SH-SY5Y (cell line): ENCODE results near the gene PLXDC1.

ENCODE experiments used
- GATA2 ChIP-seq: IDR thresholded peaks from 2 replicates; pipeline ENCODE4 v1.6.1; 2011; ENCODE audit warnings: mild to moderate bottlenecking, low read depth, low read length
- GATA3 ChIP-seq: IDR thresholded peaks from 2 replicates; pipeline ENCODE4 v1.6.1; 2011; ENCODE audit warnings: low read depth, mild to moderate bottlenecking, low read length, moderate library complexity

Gene PLXDC1

DNA sequence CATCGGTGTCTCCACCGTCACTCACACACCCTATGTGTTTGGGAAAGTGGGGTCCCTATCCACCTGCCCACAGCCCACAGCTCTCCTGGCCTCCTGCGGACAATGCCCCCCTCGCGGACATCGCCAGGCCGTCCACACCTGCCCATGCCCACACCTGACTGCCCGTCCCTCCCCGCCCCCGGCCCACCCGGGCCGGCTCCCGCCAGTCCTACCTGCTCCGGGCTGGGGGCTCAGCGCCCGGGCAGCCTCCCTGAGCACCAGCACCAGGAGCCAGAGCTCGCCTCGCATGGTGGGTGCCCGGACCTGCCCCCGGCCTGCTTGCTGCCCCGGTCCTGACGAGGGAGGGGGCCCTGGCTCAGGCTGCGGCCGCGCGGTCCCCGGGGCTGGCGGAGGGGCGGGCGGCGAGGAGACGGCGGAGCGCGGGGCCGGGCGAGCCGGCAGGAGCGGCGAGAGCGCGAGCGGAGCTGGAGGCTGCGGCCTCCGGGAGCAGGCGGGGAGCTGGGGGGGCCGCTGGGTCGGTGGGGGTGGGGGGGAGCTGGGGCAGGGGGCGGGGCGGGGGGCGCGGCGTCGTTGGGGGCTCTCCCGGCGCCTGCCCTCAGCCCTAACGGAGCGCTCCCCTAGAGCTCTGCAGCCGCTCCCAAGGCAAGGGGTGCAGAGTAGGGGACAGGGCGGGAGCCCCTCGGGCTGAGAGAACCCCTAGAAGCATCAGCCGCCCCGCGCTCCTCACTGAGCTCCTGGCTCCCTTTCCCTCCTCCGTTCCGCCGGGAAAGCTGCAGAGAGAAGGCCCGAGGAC is at the start of gene PLXDC1:
Gene PLXDC1, minus strand, starts transcription at position 488 of the 793 bp plus-strand sequence. Its CDS starts 200 bp downstream, at position 288.
- TF ChIP-seq GATA2 (no peak), GATA3 (no peak)

DNA sequence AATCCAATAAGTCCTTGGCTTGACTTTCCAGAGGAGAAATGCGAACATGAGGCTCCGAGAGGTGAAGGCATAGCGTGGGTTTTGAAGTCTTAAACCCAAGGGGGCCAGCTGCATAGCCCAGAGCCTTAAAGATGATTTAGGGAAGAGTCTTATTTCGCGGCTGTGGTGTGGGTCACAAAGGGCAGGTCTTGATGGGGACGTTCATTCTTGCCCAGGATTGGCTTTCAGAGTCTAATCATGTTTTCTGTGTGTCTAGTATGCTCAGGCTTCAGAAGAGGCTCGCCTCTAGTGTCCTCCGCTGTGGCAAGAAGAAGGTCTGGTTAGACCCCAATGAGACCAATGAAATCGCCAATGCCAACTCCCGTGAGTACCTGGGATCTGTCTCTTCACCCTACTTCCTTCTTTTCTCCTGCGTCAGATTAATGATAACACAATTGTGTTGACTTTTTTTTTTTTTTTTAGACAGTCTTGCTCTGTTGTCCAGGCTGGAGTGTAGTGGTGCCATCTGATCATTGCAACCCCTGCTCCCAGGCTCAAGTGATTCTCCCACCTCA is 49.6 kb upstream of the PLXDC1 start:
- TF ChIP-seq GATA2: no peak
- no peak for TF ChIP-seq GATA3

DNA sequence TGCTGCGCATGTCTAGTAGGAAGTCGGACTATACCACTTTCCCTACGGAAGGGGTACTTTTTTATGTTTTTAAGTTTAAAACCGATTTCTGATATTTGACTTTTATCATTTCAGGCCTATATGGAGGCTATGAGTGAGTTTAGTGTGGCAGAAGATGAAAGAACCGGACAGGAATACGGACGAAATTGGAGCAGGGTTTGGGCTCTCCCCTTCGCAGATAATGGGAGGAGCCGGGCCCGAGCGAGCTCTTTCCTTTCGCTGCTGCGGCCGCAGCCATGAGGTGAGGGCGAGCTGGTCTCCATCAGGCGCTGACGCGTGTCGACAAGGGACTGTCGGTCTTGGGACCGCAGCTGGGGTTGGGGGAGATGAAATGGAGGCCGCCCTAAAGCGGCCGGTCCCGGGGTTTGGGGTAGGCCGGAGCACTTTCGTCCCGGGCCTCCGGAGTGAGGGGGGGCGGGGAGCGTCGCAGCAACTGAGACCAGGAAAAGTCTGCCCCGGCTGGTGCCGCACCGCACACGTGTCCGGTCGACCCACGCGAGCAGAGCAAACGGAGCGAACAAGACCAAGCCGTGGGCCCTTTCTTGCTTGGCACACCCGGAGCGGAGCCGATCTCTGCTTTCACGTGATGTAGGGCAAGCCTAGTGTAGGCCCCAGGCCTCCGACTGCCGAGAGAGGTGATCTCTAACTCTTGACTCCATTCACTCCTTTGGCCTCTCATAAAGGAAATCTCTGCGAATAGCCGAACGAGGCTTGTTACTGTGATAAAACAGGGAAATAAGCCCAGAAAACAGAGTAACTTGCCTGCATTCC is 48.8 kb upstream of the PLXDC1 start, which contains the start of gene RPL19:
Gene RPL19, plus strand, starts transcription at position 214 of the 810 bp plus-strand sequence. Its CDS starts 62 bp downstream, at position 276.
- no peak for TF ChIP-seq GATA2
- no peak for TF ChIP-seq GATA3

DNA sequence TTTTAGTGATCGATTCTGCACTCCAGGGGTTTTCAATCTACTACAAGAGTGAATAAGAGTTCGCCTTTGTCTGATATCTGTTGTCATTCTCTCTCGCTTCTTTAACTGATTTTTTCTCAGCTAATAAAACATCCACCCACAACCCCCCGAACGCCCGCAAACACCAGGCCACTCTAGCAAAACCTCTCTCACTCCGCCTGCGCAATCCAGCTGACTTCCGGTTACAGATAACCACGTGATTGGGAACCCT is 48.3 kb upstream of the PLXDC1 start:
- no peak for TF ChIP-seq GATA2
- no peak for TF ChIP-seq GATA3

DNA sequence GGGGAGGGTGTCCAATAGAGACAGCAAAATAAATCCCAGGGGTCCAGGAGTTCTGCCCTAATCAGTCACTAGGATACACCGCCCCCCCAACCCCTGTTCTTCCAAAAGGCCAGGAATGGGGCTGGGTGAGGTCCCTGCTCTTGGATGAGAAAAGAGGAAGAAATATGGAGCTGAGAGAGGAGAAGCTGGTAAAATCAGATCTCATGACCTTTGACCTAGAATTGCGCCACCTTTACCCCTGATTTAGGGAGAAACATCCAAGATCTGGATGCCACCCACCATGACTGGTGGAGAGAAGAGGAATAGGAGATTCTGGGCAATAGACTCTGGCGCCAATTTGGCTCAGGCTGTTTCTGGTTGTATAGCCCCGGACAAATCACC is 46.7 kb upstream of the PLXDC1 start:
- TF ChIP-seq GATA2 (no peak), GATA3 (no peak)

DNA sequence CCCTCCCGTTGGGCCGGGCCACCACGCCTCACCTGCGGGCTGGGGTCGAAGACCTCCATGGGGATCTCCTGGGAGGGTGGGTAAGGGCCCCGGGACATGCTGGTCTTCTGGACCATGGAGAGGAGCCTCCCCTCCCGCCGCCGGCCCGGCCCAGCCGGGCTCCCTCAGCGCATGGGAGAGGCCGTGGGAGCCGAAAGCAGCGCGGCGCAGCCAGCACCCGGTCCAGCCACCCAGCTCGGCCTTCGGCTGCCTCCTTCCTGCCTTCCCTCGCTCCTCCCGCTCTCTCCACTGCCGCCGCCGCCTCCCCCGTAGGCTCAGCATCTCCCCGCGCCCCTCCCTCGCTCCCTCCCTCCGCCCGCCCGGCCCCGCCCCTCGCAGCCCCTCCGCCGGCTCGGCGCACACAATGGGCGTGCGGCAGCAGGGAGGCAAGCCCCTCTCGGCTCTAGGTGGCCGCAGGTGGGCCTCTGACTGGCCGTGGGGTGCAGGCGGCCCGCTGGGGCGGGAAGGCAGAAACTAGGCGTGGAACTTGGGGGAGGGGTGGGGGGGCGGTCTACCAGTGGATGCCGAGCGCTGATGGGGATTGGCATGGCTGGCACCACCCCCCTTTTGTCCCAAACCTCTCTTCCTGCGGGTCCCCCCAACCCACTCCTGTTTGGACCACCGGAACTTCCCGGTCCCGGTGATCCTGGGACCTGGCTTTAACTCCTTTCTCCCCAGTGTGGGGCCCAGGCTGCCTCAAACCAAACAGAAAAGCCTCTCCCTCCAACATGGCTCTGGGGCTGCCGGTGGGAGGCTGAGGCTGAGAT is 46.1 kb upstream of the PLXDC1 start, which contains the start of gene CACNB1:
Gene CACNB1, minus strand, starts transcription at position 290 of the 806 bp plus-strand sequence. Its CDS starts 174 bp downstream, at position 116.
- TF ChIP-seq GATA2 (no peak), GATA3 (no peak)

DNA sequence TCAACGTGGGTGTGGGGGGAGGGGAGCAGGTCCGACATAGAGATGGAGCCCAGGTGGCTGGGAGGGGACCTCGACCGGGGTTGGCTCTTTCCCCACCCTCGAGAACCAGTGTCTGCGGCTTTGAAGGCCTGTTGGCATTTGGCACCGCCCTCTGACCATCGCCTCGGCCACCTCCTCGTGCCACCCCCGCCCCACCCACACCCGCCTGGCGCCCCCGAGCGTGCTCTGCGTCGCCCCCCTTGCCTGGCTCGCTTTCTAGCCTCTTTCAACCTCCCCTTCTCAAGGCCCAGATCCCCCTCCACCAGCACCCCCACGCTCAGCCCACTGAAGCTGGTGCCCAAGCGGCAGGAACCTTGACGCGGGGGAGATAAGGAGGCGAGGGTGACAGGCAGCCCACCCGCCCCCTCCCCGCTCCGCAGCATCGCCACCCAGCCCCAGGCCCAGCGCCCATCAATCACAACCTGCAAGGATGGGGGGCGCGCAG is 45.4 kb upstream of the PLXDC1 start:
- TF ChIP-seq GATA3 (no peak), GATA2 (no peak)

DNA sequence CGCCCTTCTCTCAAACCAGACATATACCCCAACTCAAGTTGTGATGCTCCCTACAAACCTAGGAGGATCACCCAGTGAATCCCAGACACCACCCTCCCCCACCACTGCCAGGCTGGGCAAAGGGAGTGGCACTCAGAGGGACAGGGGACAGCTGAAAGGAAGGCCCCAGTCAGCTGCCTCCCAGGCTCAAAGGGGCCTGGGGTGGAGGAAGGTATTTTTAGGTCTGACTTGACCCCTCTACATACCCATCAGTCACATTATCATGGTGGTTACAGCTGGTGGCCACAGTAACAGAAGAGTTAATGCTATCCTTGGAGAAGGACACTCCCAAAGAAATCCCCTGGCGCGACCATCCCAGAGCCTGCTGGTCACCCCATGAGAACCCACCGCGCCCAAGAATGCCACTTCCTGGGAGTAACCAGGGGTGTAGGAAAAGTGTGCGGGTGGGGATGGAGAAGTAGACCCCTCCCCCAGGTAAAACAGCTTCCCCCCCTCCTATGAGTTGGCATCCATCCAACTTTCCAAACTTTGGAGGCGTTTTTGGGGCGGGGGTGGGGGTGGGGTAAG is 44.9 kb upstream of the PLXDC1 start:
- TF ChIP-seq GATA3 (no peak), GATA2 (no peak)

DNA sequence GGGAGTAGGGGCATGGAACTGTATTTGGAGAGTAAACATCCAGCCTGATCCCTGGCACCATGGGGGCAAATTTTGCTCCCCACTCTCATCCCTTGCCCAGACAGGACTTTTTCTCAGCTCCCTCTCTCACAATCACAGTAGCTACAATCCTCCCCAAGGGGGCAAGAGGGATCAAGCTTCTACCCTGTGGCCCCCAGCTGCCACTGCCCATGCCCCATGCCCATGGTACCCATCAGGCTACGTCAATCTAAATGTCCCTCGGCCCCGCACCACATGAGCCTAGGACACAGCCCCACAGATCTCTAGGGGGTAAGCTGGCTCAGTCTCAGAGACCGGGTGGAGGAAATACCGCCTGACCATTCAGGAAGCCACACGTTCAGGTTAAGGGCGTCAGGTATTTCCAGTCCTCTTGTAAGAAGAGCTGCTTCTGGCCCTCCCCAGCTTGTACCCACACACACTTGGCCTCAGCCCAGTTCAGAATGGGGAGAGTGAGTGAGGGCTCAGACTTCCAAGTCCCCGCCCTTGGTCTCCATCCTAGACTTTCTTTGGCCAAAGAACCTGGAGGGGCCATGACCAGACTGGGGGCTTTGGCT is 44.2 kb upstream of the PLXDC1 start:
- no peak for TF ChIP-seq GATA2
- no peak for TF ChIP-seq GATA3

DNA sequence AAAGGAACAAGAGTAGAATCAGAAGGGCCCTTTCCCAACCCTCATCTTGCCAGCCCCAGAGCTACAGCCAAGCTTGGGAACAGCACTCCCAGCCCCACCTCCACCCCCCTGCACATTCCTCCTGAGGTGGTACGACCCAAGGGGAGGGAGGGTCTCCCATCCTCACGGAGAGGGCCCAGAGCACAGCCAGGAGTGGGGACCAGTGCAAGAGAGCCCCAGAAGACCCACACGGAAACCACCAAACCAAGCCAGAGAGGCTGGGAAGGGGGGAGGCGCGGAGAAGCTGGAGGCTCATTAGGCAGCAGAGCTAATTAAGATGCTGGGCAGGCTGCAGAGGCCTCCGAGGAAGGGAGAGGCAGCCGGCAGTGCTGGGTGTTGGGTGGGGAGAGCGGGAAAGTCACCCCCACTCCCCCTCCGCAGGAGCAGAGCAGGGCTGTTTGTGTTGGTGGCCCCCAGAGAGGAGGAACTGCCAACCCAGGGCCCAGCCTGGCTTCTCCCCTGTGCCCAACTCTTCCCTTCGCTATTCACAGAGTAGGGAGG is 43.6 kb upstream of the PLXDC1 start:
- TF ChIP-seq GATA2 (no peak), GATA3 (no peak)

DNA sequence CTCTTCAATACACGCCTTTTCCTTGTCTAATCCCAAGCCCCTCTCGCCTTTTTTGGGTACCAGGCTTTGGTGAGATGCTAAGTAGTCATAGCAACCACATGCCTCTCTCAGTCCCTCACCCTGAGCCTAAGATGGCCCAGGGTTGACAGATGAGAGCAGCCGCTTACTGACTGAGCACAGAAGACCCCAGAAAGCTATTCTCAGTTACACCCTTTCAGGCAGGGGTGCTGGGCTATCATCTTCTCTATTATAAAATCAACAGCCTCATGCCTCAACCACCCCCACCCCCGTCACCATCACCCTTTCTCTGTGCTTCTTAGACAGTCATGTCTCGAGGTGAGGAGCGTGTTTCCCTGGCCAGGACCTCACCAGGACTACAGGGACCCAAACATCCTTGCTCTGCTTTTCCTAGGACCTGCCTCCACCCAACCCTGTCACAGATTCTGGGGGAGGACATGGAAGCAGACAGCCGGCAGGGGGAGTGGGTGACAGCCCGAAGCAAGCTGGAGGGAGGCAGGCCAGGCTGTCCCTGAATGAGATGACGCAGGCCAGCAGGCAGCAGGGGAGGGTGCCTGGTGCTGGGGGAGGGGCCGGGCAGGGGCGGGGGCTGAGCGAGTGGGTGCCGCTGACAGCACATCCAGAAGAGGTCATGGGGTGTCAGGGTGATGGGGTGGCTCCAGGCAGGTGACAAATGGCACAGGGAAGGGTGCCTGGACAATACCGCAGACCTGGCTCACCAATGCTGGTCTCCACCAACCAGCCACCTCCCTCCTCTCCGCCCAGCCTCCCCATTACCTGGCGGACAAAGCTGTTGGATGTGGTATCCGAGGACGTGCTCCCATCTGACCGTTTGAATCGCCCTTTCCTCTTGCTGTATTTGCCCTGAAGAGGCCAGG is 42.9 kb upstream of the PLXDC1 start:
- TF ChIP-seq GATA3 (no peak), GATA2 (no peak)

DNA sequence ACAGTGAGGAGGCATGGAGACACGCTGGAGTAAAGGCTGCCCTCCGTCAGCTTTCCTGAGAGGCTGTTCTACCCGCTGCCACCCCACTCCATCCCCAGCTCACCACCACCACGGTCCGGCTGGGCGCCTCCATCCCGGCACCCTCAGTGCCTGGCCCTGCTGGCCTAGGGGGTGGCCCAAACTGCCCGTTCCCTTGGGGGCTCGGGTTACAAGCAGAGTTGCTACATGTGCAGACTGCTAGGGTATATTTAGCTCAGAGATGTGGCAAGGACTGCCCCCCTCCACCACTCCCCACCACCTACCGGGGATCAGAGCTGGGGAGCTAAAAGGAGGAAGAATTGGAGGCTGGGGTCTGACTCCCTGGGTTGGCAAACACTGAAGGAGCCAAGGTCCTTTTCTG is 41.9 kb upstream of the PLXDC1 start:
- TF ChIP-seq GATA2: no peak
- TF ChIP-seq GATA3: no peak

DNA sequence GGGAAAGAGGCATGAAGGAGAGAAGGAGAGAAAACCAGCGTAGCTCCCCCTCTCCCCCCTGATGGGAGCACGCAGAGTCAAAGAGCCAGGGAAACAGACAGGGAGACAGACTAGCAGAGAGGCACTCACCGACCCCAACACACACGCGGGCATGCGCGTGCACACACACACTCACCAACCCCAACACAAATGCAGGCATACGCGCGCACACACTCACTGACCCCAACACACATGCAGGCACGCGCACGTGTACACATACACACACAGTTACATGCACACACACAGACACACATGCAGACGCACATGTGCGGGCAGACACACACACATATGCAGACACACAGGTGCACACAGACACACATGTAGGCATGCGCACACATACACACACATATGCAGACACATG is 41.5 kb upstream of the PLXDC1 start:
- TF ChIP-seq GATA3 (no peak), GATA2 (no peak)
